ENCODE data around the gene ARAP1. TPM values are rescaled to one million over a fixed set of nuclear protein-coding genes. Genes with fewer than 3 reads are reported as not detected.

ARAP1 gene
- polyA plus RNA-seq, 1 donor (not counting 4 experiments of a cell fraction or from before 2014, with no cell fraction given), result 32.8 TPM

- dilution Hi-C loops (cut with MboI; ENCODE audit: extremely low pct_ligation_motif_present, low sequenced_read_pairs), result no loop called here
- Histone ChIP-seq H3K4me1 (ENCODE audit: control insufficient read depth, extremely low read depth, insufficient read depth, low read length) (peaks cover 32% of the 10 kb centered on the region), H3K9ac (ENCODE audit: control insufficient read depth, extremely low read depth, insufficient read depth, low read length) (no peak overlapping the region), H3K4me3 (ENCODE audit: control insufficient read depth in 2 of 3, extremely low read depth in 1 of 3, insufficient read depth in 2 of 3, low read depth in 1 of 3, low read length in 3 of 3) (no peak overlapping the region), H3K27ac (ENCODE audit: control insufficient read depth, insufficient read depth, low read length) (no peak overlapping the region), H3K9me3 (ENCODE audit: control insufficient read depth, low read depth, low read length) (no peaks in the 10 kb centered on the region), H3K27me3 (ENCODE audit: control insufficient read depth, extremely low read depth, insufficient read depth, low read length) (no peaks in the 10 kb centered on the region), H3K36me3 (ENCODE audit: control insufficient read depth in 2 of 2, extremely low read depth in 1 of 2, insufficient read depth in 2 of 2, low read length in 2 of 2) (peaks cover 1 to 8% of the 10 kb centered on the region in 2 experiments), H3K79me2 (ENCODE audit: control insufficient read depth, insufficient read depth, low read length) (peaks cover 40% of the 10 kb centered on the region), H2AFZ (ENCODE audit: control insufficient read depth, low read length) (no peak overlapping the region), H3K4me2 (ENCODE audit: control insufficient read depth, extremely low read depth, insufficient read depth, low read depth, low read length) (no peak overlapping the region), H3K9me1 (ENCODE audit: control insufficient read depth, extremely low read depth, insufficient read depth, low read length) (no peaks in the 10 kb centered on the region), H4K20me1 (ENCODE audit: control insufficient read depth, extremely low read depth, insufficient read depth, low read length) (peaks cover 3% of the 10 kb centered on the region)
- DNase-seq (ENCODE audit: low read depth, low spot score), result no peak
- no peak for FAIRE-seq
- TF ChIP-seq CTCF (optimal IDR thresholded peaks at IDR 0.05 in 1 of 3, IDR thresholded peaks at IDR 0.05 in 1 of 3, conservative IDR thresholded peaks at IDR 0.05 in 1 of 3; ENCODE audit: extremely low read depth in 1 of 3, insufficient read depth in 2 of 3, low read length in 3 of 3), result no peak
- TF ChIP-seq EZH2 (IDR thresholded peaks at IDR 0.05; ENCODE audit: low read length), result no peak
These were observed 8.6 kb downstream of the ARAP1 start for GRCh38 chr11:72743321-72744221.

- no peak overlapping the region for H2AFZ ChIP-seq (ENCODE audit: control insufficient read depth, low read length)
- FAIRE-seq (no peak), DNase-seq (ENCODE audit: low read depth, low spot score) (no peak)
- H3K4me1 ChIP-seq (ENCODE audit: control insufficient read depth, extremely low read depth, insufficient read depth, low read length), result peaks cover 40% of the 10 kb centered on the region
- no peak for TF ChIP-seq CTCF (optimal IDR thresholded peaks at IDR 0.05 in 1 of 3, IDR thresholded peaks at IDR 0.05 in 1 of 3, conservative IDR thresholded peaks at IDR 0.05 in 1 of 3; ENCODE audit: extremely low read depth in 1 of 3, insufficient read depth in 2 of 3, low read length in 3 of 3)
- no peak for TF ChIP-seq EZH2 (IDR thresholded peaks at IDR 0.05; ENCODE audit: low read length)
- no peak overlapping the region for H3K4me3 ChIP-seq (ENCODE audit: control insufficient read depth in 2 of 3, extremely low read depth in 1 of 3, insufficient read depth in 2 of 3, low read depth in 1 of 3, low read length in 3 of 3)
- H3K9me1 ChIP-seq (ENCODE audit: control insufficient read depth, extremely low read depth, insufficient read depth, low read length), result peaks cover 3% of the 10 kb centered on the region
- H3K4me2 ChIP-seq (ENCODE audit: control insufficient read depth, extremely low read depth, insufficient read depth, low read depth, low read length), result no peak overlapping the region
- peaks cover 1 to 11% of the 10 kb centered on the region in 2 experiments for H3K36me3 ChIP-seq (ENCODE audit: control insufficient read depth in 2 of 2, extremely low read depth in 1 of 2, insufficient read depth in 2 of 2, low read length in 2 of 2)
- H4K20me1 ChIP-seq (ENCODE audit: control insufficient read depth, extremely low read depth, insufficient read depth, low read length), result peaks cover 2% of the 10 kb centered on the region
- peaks cover 39% of the 10 kb centered on the region for H3K79me2 ChIP-seq (ENCODE audit: control insufficient read depth, insufficient read depth, low read length)
- dilution Hi-C loops (cut with MboI; ENCODE audit: extremely low pct_ligation_motif_present, low sequenced_read_pairs), result no loop called here
- H3K27me3 ChIP-seq (ENCODE audit: control insufficient read depth, extremely low read depth, insufficient read depth, low read length), result no peaks in the 10 kb centered on the region
- no peaks in the 10 kb centered on the region for H3K9me3 ChIP-seq (ENCODE audit: control insufficient read depth, low read depth, low read length)
- no peak overlapping the region for H3K27ac ChIP-seq (ENCODE audit: control insufficient read depth, insufficient read depth, low read length)
- H3K9ac ChIP-seq (ENCODE audit: control insufficient read depth, extremely low read depth, insufficient read depth, low read length), result no peak overlapping the region
These were observed 9.5 kb downstream of the ARAP1 start for GRCh38 chr11:72742513-72743320.
